HG03460 (cell line): Measurements from ENCODE around the gene PLXNB3.

Source experiments
- ATAC-seq: cut with Tn5 transposase; IDR thresholded peaks from one replicate; pipeline ENCODE4 v1.9.1; 2021; ENCODE audit not compliant: unreplicated experiment

The PLXNB3 gene

GRCh38 chrX:153750127-153750774 is 13.8 kb upstream of the PLXNB3 start:
- ATAC-seq: no peak

GRCh38 chrX:153755136-153755535 is 8.9 kb upstream of the PLXNB3 start:
- ATAC-seq: no peak

GRCh38 chrX:153761863-153762262 is 2.2 kb upstream of the PLXNB3 start:
- ATAC-seq: no peak

GRCh38 chrX:153762626-153763173 is 1.3 kb upstream of the PLXNB3 start:
- no peak for ATAC-seq

GRCh38 chrX:153763298-153763932 is 634 bp upstream of the PLXNB3 start:
- ATAC-seq: no peak

- no peak for ATAC-seq
Observed at GRCh38 chrX:153764786-153765137, 713 bp downstream of the PLXNB3 start.

GRCh38 chrX:153765138-153766079 is 1.4 kb downstream of the PLXNB3 start:
- ATAC-seq: no peak

GRCh38 chrX:153766098-153766817 is 2.2 kb downstream of the PLXNB3 start:
- ATAC-seq: no peak

- ATAC-seq: no peak
Observed at GRCh38 chrX:153766871-153767673, 3.0 kb downstream of the PLXNB3 start.

GRCh38 chrX:153767674-153768055 is 3.6 kb downstream of the PLXNB3 start:
- ATAC-seq: no peak

- no peak for ATAC-seq
Observed at GRCh38 chrX:153768311-153769157, 4.5 kb downstream of the PLXNB3 start.

- ATAC-seq: no peak
Observed at GRCh38 chrX:153769158-153769864, 5.3 kb downstream of the PLXNB3 start.

- ATAC-seq: no peak
Observed at GRCh38 chrX:153769865-153770600, 6.0 kb downstream of the PLXNB3 start.

- no peak for ATAC-seq
Observed at GRCh38 chrX:153770601-153771414, 6.8 kb downstream of the PLXNB3 start.

GRCh38 chrX:153771415-153772315 is 7.6 kb downstream of the PLXNB3 start:
- no peak for ATAC-seq
